PFSK-1 (cell line): Measurements from ENCODE around the gene BCL2L1.

Source experiments
- REST ChIP-seq, 2 experiments: IDR thresholded peaks; 2 replicates each; pipeline versions ENCODE4 v1.6.1 to v1.8.0; 2011 to 2012; ENCODE audit warnings: low read depth in 2 of 2, low read length in 2 of 2, control low read depth in 1 of 2, inconsistent platforms in 1 of 2, mild to moderate bottlenecking in 1 of 2, moderate library complexity in 1 of 2; ENCODE audit not compliant: insufficient read depth in 1 of 2
- SIN3A ChIP-seq: IDR thresholded peaks from 2 replicates; pipeline ENCODE4 v1.6.1; 2012; ENCODE audit warnings: mild to moderate bottlenecking, low read length, moderate library complexity, borderline replicate concordance; ENCODE audit not compliant: insufficient read depth
- TAF1 ChIP-seq: IDR thresholded peaks from 2 replicates; pipeline ENCODE4 v1.6.1; 2012; ENCODE audit warnings: low read length, control low read depth, borderline replicate concordance; ENCODE audit not compliant: insufficient read depth

GRCh38 chr20:31662372-31662854 is 60.3 kb downstream of the BCL2L1 start:
- TF ChIP-seq REST (IDR thresholded peaks at IDR 0.05; ENCODE audit: insufficient read depth in 1 of 2, low read depth in 2 of 2, low read length in 2 of 2): no peak
- TF ChIP-seq SIN3A: no peak
- TF ChIP-seq TAF1: no peak
